ENCODE results near the gene TRERF1.

TRERF1 gene

GRCh38 chr6:42269553-42269952 lies 182.2 kb downstream of the TRERF1 start:
- Histone ChIP-seq H2BK15ac (ENCODE audit: low read depth, poor library complexity, severe bottlenecking) (no peak overlapping the region), H3K4ac (ENCODE audit: low read depth in 1 of 2, low read length in 2 of 2) (no peak overlapping the region), H3K4me2 (ENCODE audit: low read length, poor library complexity, severe bottlenecking) (no peak overlapping the region), H4K8ac (ENCODE audit: low read length) (no peak overlapping the region), H3K36me3 (ENCODE audit: control insufficient read depth in 1 of 2, insufficient read depth in 2 of 2, low read depth in 1 of 2, low read length in 2 of 2) (peaks cover 19 to 39% of the 10 kb centered on the region in 2 experiments), H3K9me3 (ENCODE audit: control insufficient read depth, low read length) (no peaks in the 10 kb centered on the region), H2AK5ac (ENCODE audit: low read length, severe bottlenecking) (no peak overlapping the region), H3K9ac (ENCODE audit: low read length) (no peak overlapping the region), H3K18ac (ENCODE audit: low read depth in 1 of 2, low read length in 2 of 2) (no peak overlapping the region), H2BK5ac (ENCODE audit: low read depth, low read length, poor library complexity, severe bottlenecking) (no peak overlapping the region), H3K23ac (ENCODE audit: low read length in 2 of 2) (no peak overlapping the region), H2AFZ (ENCODE audit: low read depth, low read length) (no peak overlapping the region), H3K14ac (ENCODE audit: low read length in 2 of 2) (no peak overlapping the region), H3K27ac (ENCODE audit: low read length, poor library complexity, severe bottlenecking) (no peak overlapping the region), H2BK120ac (ENCODE audit: low read depth, low read length) (no peak overlapping the region), H2BK12ac (ENCODE audit: low read length in 2 of 2) (no peak overlapping the region), H3K4me3 (ENCODE audit: insufficient read depth in 1 of 2, low read depth in 1 of 2, low read length in 2 of 2) (no peak overlapping the region), H3K79me1 (replicated peaks; ENCODE audit: low read length, poor library complexity, severe bottlenecking) (peaks cover 6% of the 10 kb centered on the region), H3K4me1 (ENCODE audit: control insufficient read depth, insufficient read depth, low read depth, low read length) (no peaks in the 10 kb centered on the region), H3K27me3 (ENCODE audit: control insufficient read depth in 1 of 2, insufficient read depth in 1 of 2, low read length in 2 of 2) (no peaks in the 10 kb centered on the region), H4K91ac (ENCODE audit: low read length) (no peak overlapping the region)
- DNase-seq = no peak
- WGBS = 90% methylated on average over 4 of the region's 6 CpGs

- H2BK5ac ChIP-seq (ENCODE audit: low read depth, low read length, poor library complexity, severe bottlenecking) = no peak overlapping the region
- WGBS = 99% methylated on average over 7 of the region's 7 CpGs
- H2BK120ac ChIP-seq (ENCODE audit: low read depth, low read length) = no peak overlapping the region
- no peaks in the 10 kb centered on the region for H3K27me3 ChIP-seq (ENCODE audit: control insufficient read depth in 1 of 2, insufficient read depth in 1 of 2, low read length in 2 of 2)
- no peak for DNase-seq
- no peak overlapping the region for H3K4me3 ChIP-seq (ENCODE audit: insufficient read depth in 1 of 2, low read depth in 1 of 2, low read length in 2 of 2)
- no peak overlapping the region for H3K4me2 ChIP-seq (ENCODE audit: low read length, poor library complexity, severe bottlenecking)
- no peak overlapping the region for H3K14ac ChIP-seq (ENCODE audit: low read length in 2 of 2)
- H3K4me1 ChIP-seq (ENCODE audit: control insufficient read depth, insufficient read depth, low read depth, low read length) = no peaks in the 10 kb centered on the region
- H2BK15ac ChIP-seq (ENCODE audit: low read depth, poor library complexity, severe bottlenecking) = no peak overlapping the region
- no peak overlapping the region for H3K9ac ChIP-seq (ENCODE audit: low read length)
- peaks cover 22 to 39% of the 10 kb centered on the region in 2 experiments for H3K36me3 ChIP-seq (ENCODE audit: control insufficient read depth in 1 of 2, insufficient read depth in 2 of 2, low read depth in 1 of 2, low read length in 2 of 2)
- no peak overlapping the region for H2AK5ac ChIP-seq (ENCODE audit: low read length, severe bottlenecking)
- H3K23ac ChIP-seq (ENCODE audit: low read length in 2 of 2) = no peak overlapping the region
- H4K8ac ChIP-seq (ENCODE audit: low read length) = no peak overlapping the region
- peaks cover 4% of the 10 kb centered on the region for H3K79me1 ChIP-seq (replicated peaks; ENCODE audit: low read length, poor library complexity, severe bottlenecking)
- no peak overlapping the region for H4K91ac ChIP-seq (ENCODE audit: low read length)
- no peaks in the 10 kb centered on the region for H3K9me3 ChIP-seq (ENCODE audit: control insufficient read depth, low read length)
- no peak overlapping the region for H2AFZ ChIP-seq (ENCODE audit: low read depth, low read length)
- no peak overlapping the region for H3K27ac ChIP-seq (ENCODE audit: low read length, poor library complexity, severe bottlenecking)
- no peak overlapping the region for H3K18ac ChIP-seq (ENCODE audit: low read depth in 1 of 2, low read length in 2 of 2)
- no peak overlapping the region for H2BK12ac ChIP-seq (ENCODE audit: low read length in 2 of 2)
- no peak overlapping the region for H3K4ac ChIP-seq (ENCODE audit: low read depth in 1 of 2, low read length in 2 of 2)
Observed at GRCh38 chr6:42268835-42269204, 182.9 kb downstream of the TRERF1 start.

GRCh38 chr6:42268016-42268834 lies 183.5 kb downstream of the TRERF1 start:
- H3K14ac ChIP-seq (ENCODE audit: low read length in 2 of 2) = no peak overlapping the region
- H2BK120ac ChIP-seq (ENCODE audit: low read depth, low read length) = no peak overlapping the region
- H3K4me2 ChIP-seq (ENCODE audit: low read length, poor library complexity, severe bottlenecking) = no peak overlapping the region
- no peak overlapping the region for H2BK12ac ChIP-seq (ENCODE audit: low read length in 2 of 2)
- no peak overlapping the region for H3K27ac ChIP-seq (ENCODE audit: low read length, poor library complexity, severe bottlenecking)
- H3K4me3 ChIP-seq (ENCODE audit: insufficient read depth in 1 of 2, low read depth in 1 of 2, low read length in 2 of 2) = no peak overlapping the region
- WGBS = 98% methylated on average over 14 of the region's 14 CpGs
- H2BK5ac ChIP-seq (ENCODE audit: low read depth, low read length, poor library complexity, severe bottlenecking) = no peak overlapping the region
- peaks cover 25 to 39% of the 10 kb centered on the region in 2 experiments for H3K36me3 ChIP-seq (ENCODE audit: control insufficient read depth in 1 of 2, insufficient read depth in 2 of 2, low read depth in 1 of 2, low read length in 2 of 2)
- no peak overlapping the region for H4K8ac ChIP-seq (ENCODE audit: low read length)
- no peak overlapping the region for H3K4ac ChIP-seq (ENCODE audit: low read depth in 1 of 2, low read length in 2 of 2)
- no peak overlapping the region for H2AFZ ChIP-seq (ENCODE audit: low read depth, low read length)
- H3K27me3 ChIP-seq (ENCODE audit: control insufficient read depth in 1 of 2, insufficient read depth in 1 of 2, low read length in 2 of 2) = no peaks in the 10 kb centered on the region
- H2BK15ac ChIP-seq (ENCODE audit: low read depth, poor library complexity, severe bottlenecking) = no peak overlapping the region
- H3K4me1 ChIP-seq (ENCODE audit: control insufficient read depth, insufficient read depth, low read depth, low read length) = no peaks in the 10 kb centered on the region
- no peaks in the 10 kb centered on the region for H3K9me3 ChIP-seq (ENCODE audit: control insufficient read depth, low read length)
- no peak overlapping the region for H2AK5ac ChIP-seq (ENCODE audit: low read length, severe bottlenecking)
- no peak overlapping the region for H3K9ac ChIP-seq (ENCODE audit: low read length)
- peaks cover 3% of the 10 kb centered on the region for H3K79me1 ChIP-seq (replicated peaks; ENCODE audit: low read length, poor library complexity, severe bottlenecking)
- H3K18ac ChIP-seq (ENCODE audit: low read depth in 1 of 2, low read length in 2 of 2) = no peak overlapping the region
- no peak overlapping the region for H4K91ac ChIP-seq (ENCODE audit: low read length)
- no peak overlapping the region for H3K23ac ChIP-seq (ENCODE audit: low read length in 2 of 2)
- no peak for DNase-seq

- Histone ChIP-seq H3K4me3 (ENCODE audit: insufficient read depth in 1 of 2, low read depth in 1 of 2, low read length in 2 of 2) (no peak overlapping the region), H3K9ac (ENCODE audit: low read length) (no peak overlapping the region), H3K27ac (ENCODE audit: low read length, poor library complexity, severe bottlenecking) (no peak overlapping the region), H2BK5ac (ENCODE audit: low read depth, low read length, poor library complexity, severe bottlenecking) (no peak overlapping the region), H4K8ac (ENCODE audit: low read length) (no peak overlapping the region), H4K91ac (ENCODE audit: low read length) (no peak overlapping the region), H3K36me3 (ENCODE audit: control insufficient read depth in 1 of 2, insufficient read depth in 2 of 2, low read depth in 1 of 2, low read length in 2 of 2) (peaks cover 31 to 46% of the 10 kb centered on the region in 2 experiments), H2BK12ac (ENCODE audit: low read length in 2 of 2) (no peak overlapping the region), H3K79me1 (replicated peaks; ENCODE audit: low read length, poor library complexity, severe bottlenecking) (no peaks in the 10 kb centered on the region), H3K9me3 (ENCODE audit: control insufficient read depth, low read length) (no peaks in the 10 kb centered on the region), H3K4me2 (ENCODE audit: low read length, poor library complexity, severe bottlenecking) (no peak overlapping the region), H3K14ac (ENCODE audit: low read length in 2 of 2) (no peak overlapping the region), H3K4me1 (ENCODE audit: control insufficient read depth, insufficient read depth, low read depth, low read length) (no peaks in the 10 kb centered on the region), H2BK15ac (ENCODE audit: low read depth, poor library complexity, severe bottlenecking) (no peak overlapping the region), H3K23ac (ENCODE audit: low read length in 2 of 2) (no peak overlapping the region), H3K4ac (ENCODE audit: low read depth in 1 of 2, low read length in 2 of 2) (no peak overlapping the region), H2AFZ (ENCODE audit: low read depth, low read length) (no peak overlapping the region), H3K18ac (ENCODE audit: low read depth in 1 of 2, low read length in 2 of 2) (no peak overlapping the region), H2BK120ac (ENCODE audit: low read depth, low read length) (no peak overlapping the region), H3K27me3 (ENCODE audit: control insufficient read depth in 1 of 2, insufficient read depth in 1 of 2, low read length in 2 of 2) (no peaks in the 10 kb centered on the region), H2AK5ac (ENCODE audit: low read length, severe bottlenecking) (no peak overlapping the region)
- 80% methylated on average over 1 of the region's 1 CpG for WGBS
- DNase-seq = no peak
Observed at GRCh38 chr6:42266538-42266937, 185.2 kb downstream of the TRERF1 start.

Data from mesenchymal stem cell (in vitro differentiated cells and primary cell).